ENCODE measurements around the gene ACTR6.

- TF ChIP-seq CTCF (IDR thresholded peaks at IDR 0.05) (no peak), POLR2A (IDR thresholded peaks at IDR 0.05) (no peak)
These were observed 21.4 kb upstream of the ACTR6 start for GRCh38 chr12:100179252-100179651.
